ENCODE measurements around the gene NYAP1.

DNA sequence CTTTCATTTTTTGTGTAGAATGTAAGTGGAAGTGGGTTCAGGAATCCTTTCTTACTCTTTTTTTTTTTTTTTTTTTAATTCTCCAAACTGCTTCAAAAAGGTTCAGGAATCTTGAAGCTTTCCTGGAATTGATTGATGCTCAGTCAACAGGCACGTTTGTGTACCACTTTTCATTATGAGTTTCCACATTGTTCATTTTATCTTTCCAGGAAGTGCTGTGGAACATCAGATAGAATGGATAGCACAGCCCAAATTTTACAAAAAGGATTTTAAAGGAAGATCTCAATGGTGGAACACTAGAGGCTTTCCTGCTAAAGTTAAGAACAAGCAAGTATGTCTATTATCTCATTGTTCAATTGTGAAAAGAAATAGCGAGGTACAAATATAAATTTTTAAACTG, 45.6 kb upstream of the NYAP1 start:
- TF ChIP-seq, protein P1, sequence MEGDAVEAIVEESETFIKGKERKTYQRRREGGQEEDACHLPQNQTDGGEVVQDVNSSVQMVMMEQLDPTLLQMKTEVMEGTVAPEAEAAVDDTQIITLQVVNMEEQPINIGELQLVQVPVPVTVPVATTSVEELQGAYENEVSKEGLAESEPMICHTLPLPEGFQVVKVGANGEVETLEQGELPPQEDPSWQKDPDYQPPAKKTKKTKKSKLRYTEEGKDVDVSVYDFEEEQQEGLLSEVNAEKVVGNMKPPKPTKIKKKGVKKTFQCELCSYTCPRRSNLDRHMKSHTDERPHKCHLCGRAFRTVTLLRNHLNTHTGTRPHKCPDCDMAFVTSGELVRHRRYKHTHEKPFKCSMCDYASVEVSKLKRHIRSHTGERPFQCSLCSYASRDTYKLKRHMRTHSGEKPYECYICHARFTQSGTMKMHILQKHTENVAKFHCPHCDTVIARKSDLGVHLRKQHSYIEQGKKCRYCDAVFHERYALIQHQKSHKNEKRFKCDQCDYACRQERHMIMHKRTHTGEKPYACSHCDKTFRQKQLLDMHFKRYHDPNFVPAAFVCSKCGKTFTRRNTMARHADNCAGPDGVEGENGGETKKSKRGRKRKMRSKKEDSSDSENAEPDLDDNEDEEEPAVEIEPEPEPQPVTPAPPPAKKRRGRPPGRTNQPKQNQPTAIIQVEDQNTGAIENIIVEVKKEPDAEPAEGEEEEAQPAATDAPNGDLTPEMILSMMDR (IDR thresholded peaks at IDR 0.05) = no peak
- no peak for TF ChIP-seq POLR2A (IDR thresholded peaks at IDR 0.05)
